ENCODE data around the gene NAPSA.
"Not testable (repeated sequence)": the region's sequence is repeated elsewhere in the genome, so short reads cannot be mapped to it uniquely, and the experiment has no call there.

Gene NAPSA

GRCh38 chr19:50333737-50334617 is 31.5 kb downstream of the NAPSA start:
- FAIRE-seq (no peak), DNase-seq (ENCODE audit: extremely low spot score, insufficient read length, low read depth) (no peak)

- peak; percentile 67 for DNase-seq (ENCODE audit: extremely low spot score, insufficient read length, low read depth)
- peak; percentile 92 for FAIRE-seq
Measured at GRCh38 chr19:50333235-50333736, 32.2 kb downstream of the NAPSA start.

- DNase-seq (ENCODE audit: extremely low spot score, insufficient read length, low read depth) (no peak), FAIRE-seq (no peak)
Measured at GRCh38 chr19:50332244-50333038, 33.0 kb downstream of the NAPSA start.

- DNase-seq (ENCODE audit: extremely low spot score, insufficient read length, low read depth) (no peak), FAIRE-seq (no peak)
Measured at GRCh38 chr19:50331994-50332243, 33.5 kb downstream of the NAPSA start.

- peak; percentile 51 for FAIRE-seq
- no peak for DNase-seq (ENCODE audit: extremely low spot score, insufficient read length, low read depth)
Measured at GRCh38 chr19:50331221-50331993, 34.0 kb downstream of the NAPSA start.

- peak; percentile 84 for FAIRE-seq
- peak; percentile 67 for DNase-seq (ENCODE audit: extremely low spot score, insufficient read length, low read depth)
Measured at GRCh38 chr19:50330365-50331078, 34.9 kb downstream of the NAPSA start.

- FAIRE-seq; DNase-seq (ENCODE audit: extremely low spot score, insufficient read length, low read depth): not testable (repeated sequence)
Measured at GRCh38 chr19:50329926-50330294, 35.5 kb downstream of the NAPSA start.

GRCh38 chr19:50329146-50329925 is 36.1 kb downstream of the NAPSA start, which contains the start of gene KCNC3:
Gene KCNC3 (minus strand): TSS chr19:50329377. CDS start chr19:50329082, 295 bp downstream.
- DNase-seq (ENCODE audit: extremely low spot score, insufficient read length, low read depth), result peak; percentile 95

GRCh38 chr19:50328873-50329145 is 36.6 kb downstream of the NAPSA start:
- FAIRE-seq, result no peak
- DNase-seq (ENCODE audit: extremely low spot score, insufficient read length, low read depth), result no peak

More at GRCh38 chr19:50329146-50329925, 36.1 kb downstream of the NAPSA start, which contains the start of gene KCNC3:
- FAIRE-seq, result peak; percentile 99

GRCh38 chr19:50328224-50328872 is 37.1 kb downstream of the NAPSA start:
- FAIRE-seq, result no peak

GRCh38 chr19:50327461-50328223 is 37.8 kb downstream of the NAPSA start:
- FAIRE-seq, result no peak

More at GRCh38 chr19:50328224-50328872, 37.1 kb downstream of the NAPSA start:
- DNase-seq (ENCODE audit: extremely low spot score, insufficient read length, low read depth), result no peak

GRCh38 chr19:50327013-50327412 is 38.4 kb downstream of the NAPSA start:
- no peak for FAIRE-seq

More at GRCh38 chr19:50327461-50328223, 37.8 kb downstream of the NAPSA start:
- DNase-seq (ENCODE audit: extremely low spot score, insufficient read length, low read depth), result no peak

GRCh38 chr19:50326101-50326664 is 39.3 kb downstream of the NAPSA start:
- DNase-seq (ENCODE audit: extremely low spot score, insufficient read length, low read depth) (no peak), FAIRE-seq (no peak)

More at GRCh38 chr19:50327013-50327412, 38.4 kb downstream of the NAPSA start:
- DNase-seq (ENCODE audit: extremely low spot score, insufficient read length, low read depth), result no peak

GRCh38 chr19:50325310-50326100 is 39.9 kb downstream of the NAPSA start:
- FAIRE-seq (peak; percentile 78), DNase-seq (ENCODE audit: extremely low spot score, insufficient read length, low read depth) (peak; percentile 87)

GRCh38 chr19:50324331-50324730 is 41.1 kb downstream of the NAPSA start:
- FAIRE-seq (no peak), DNase-seq (ENCODE audit: extremely low spot score, insufficient read length, low read depth) (no peak)

- DNase-seq (ENCODE audit: extremely low spot score, insufficient read length, low read depth) (no peak), FAIRE-seq (no peak)
Measured at GRCh38 chr19:50323782-50324133, 41.7 kb downstream of the NAPSA start.

Measured in GM18507 (cell line).